Fibroblast of gingiva (primary cell): Measurements from ENCODE around the gene C19orf81.
A peak's percentile ranks its signal among the peaks of the same experiment; 100 is the strongest.

ENCODE experiments used
- DNase-seq: peaks from one replicate; pipeline ENCODE4 v3.0.0-alpha.2; 2011; ENCODE audit warnings: low read depth

Gene C19orf81

DNA sequence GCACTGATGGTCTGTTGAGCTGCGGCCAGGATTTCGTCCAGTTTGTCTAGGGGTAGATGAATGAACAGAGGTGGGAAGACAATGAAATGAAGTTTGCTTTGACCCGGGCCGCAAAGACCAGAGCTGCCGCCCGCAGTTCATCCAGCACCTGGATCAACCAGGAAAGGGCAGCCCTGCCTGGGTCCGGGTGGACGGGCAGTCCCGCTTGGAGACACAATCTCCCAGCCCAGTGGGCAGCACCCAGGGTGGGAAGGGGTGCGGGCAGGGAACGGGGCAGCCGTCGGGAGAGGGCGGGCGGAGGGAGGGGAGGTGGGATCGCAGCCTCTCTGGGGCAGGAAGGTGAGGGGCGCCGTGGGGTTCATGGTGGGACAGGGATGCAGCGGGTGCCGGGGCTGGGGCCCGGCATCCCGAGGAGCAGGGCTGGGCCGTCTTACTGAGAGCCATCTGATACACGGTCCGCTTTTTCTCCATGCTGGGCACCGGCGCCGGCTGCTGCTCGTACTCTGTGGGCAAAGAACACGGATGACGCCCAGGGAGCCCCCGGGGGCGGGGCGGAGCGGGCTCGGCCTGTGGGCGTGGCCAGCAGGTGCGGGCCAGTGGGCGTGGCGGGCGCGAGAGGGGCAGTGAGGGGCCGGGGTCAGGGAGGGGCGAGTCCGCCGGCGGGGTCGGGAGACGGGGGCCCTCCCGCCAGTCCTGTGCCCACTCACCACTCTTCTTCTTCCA, 37.2 kb downstream of the C19orf81 start:
- no peak for DNase-seq

DNA sequence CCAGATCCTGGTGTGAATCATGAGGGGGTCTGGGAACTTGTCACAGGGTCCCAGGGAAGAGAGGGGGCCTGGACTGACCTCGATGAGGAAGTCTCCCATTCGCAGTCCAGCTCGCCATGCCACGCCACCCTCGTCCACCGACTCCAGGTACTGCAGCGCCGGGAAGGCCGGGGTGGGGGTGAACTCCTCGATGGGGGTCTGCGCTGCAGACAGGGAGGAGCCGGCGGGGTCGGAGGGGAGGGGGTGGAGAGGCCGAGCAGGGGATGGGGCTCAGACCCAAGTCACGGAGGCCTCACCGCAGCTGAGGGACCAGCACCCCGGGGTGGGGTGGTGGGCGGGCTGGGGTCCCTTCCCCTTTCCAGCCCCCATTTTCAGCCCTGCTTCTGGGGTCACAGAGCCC, 39.5 kb downstream of the C19orf81 start:
- DNase-seq = no peak

DNA sequence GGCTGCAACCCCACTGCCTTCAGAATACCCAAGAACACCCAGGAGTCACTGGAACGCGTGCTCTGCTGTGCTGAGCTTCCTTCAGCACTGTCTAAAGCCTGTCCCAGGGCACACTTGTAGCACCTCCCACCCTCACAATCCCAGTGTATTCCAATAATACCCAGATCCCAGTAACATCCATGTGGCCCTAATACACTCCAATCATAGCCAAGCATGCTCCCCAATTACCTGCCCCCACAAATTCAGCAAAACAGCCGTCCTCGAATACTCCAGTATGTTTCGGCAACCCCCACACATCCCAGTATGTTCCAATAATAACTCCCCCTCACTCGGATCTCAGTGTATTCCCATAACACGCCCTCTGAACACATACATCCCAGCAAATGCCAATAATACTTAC, 41.2 kb downstream of the C19orf81 start:
- DNase-seq = no peak

DNA sequence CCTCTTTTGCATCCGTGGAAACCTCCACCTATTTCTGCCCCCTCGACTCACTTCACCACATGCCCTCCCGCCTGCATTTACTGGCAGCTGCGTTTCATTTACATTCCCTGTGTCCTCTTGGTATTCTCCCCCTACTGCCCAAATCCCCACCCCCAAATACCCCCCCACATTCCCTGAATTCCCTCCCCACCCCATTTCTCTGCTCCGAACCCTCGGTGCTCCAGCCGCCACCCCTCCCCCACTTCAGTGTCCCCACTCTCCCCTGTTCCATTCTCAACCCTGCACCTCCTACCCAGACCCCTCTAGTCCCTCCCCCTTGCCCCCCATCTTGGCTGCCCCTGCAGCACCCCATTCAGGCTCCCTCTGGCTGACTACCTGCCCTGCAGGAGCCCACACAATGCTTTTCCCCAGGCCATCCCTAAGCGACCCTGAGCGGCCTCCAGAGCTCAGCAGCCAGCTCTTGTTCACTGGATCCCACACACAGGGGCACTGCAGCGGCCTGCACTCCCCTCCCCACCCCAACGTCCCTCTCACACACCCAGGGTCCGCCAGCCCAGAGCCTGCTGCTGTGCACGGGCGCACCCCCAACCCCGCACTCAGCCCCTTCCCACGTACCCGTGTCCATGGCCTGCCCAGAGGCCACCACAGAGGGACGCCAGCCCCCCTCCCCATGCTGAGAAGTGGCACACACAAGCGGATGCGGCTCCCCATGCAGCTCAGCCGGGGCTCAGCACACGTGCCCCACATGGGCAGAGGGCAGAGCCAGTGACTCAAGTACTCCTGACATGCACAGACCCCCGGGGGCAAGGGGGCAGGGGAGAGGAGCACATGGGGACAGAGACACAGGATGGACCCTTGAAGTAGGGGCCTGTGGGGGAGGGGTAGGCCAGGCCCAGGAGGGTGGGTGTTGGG, 44.1 kb downstream of the C19orf81 start:
- DNase-seq = no peak

DNA sequence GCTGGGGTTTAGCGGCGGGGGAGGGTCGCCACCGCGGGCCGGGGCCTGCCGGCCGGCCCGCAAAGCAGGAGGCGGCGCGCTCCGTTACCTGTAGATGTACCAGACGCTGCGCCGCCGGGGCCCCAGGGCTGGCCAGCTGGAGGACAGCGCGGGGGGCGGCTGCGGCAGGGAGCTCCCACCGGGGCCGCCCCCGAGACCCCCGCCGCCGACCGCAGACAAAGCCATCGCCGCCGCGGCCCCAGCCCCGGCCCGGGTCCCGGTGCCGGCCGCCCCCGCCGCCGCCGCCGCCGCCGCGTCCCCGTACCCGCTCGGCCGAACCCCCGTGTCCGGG, 45.5 kb downstream of the C19orf81 start:
- DNase-seq = no peak

DNA sequence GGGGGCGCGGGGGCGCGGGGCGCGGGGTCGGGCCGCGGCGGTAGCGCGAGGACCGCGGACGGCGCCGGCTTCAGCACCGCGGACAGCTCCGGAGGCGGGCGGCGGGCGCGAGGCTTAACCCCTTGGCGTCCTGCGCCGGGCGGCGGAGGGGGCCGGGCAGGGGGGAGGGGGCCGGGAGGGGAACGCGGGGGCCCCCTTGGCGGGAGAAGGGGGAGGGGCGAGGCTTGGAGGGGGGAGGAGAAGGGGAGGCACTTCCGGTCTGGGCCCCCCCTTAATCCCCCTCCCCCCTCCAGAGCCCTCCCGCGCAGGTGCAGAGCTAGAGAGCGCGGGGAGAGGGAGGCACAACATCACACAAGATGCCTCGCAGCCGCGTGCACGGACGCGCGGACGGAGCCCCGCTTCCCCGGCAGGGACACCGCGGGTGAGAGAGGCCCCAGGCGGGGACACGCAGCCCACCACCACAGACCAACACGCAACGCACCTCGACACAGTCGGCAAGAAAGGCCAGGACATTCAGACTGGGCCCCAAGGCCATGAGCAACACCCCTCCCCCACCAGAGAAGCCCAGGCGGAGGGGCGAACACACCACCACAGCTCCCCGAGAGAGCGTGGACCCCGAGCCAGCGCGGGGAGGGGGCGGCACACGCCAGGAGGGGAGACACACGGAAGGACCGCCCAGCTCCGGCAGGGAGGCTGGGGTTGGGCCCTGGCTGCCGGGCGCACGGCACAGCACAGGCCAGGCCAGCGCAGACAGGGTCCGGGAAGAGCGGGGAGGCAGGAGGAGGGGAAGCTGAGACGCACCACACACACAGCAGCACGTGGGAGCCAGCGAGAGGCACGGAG, 46.2 kb downstream of the C19orf81 start:
- no peak for DNase-seq

DNA sequence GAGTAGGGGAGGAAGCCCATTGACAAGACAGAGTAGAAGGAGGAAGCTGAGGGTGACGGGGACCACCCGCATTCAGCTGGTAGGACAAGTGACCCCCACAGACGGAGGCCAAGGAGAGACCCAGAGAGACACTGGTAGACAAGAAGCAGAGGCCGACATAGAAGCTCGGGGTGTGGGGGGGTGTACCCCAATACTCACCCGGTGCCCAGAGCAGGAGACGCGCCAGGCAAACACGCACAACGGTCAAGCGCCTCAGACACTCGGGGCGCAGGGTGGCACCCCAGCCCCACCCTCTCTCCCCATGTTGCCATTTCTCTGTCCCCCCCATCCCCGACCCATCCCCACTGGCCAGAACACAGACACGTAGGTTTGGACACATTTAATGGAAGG, 46.8 kb downstream of the C19orf81 start:
- no peak for DNase-seq

DNA sequence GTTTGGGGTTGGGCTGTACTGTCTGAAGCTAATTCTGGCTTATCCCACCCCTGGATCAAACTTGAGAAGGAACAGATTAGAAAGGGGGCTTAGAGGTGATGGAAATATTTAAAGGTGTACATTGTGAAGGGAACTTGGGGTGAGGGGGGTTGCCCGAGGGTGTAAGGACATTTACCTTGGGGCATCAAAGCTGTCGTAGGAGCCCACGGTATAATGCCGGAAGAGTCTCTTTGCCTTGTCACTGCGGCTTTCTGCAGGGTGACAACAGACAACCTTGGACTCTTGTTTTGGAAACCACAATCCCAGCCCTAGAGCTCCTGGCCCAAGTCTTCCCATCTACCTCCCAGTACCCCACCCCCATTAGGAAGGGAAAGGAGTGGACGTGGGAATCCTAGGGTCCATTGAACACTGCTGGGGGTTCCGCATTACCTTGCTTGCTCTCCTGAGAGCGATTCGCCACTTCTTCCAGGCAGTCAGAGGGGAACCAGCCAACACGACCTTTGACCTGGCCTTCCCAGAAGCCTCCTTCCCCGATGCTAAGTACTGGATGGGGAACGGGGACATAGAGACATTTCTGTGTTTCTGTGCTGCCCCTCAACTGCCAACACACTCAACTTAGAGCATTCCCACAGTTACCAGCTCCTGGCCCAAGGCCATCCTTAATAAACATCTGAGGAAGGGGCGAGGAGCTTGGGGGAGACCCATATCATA, 48.3 kb downstream of the C19orf81 start:
- no peak for DNase-seq

DNA sequence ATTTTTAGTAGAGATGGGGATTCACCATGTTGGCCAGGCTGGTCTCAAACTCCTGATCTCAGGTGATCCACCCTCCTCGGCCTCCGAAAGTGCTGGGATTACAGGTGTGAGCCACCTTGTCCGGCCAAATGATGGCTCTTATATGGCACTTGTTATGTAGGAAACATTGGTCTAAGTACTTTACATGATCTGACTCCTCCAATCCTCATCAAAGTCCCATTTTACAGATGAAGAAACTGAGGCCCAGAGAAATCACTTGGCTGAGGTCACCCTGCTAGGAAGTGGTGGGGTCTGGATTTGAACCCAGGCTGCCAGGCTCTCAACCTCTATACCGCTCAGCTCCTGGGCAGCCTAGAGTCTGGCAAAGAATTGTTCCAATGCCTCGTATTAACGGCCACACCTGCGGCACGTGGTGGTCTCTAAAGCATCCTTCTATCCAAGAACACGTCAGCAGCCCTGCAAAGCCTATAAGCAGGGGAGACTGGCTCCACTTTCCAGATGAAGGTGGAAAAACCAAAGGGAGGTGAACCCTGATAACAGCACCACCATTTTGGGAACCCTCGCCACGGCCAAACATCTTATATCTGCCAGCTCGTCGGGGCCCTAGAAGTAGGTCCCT, 52.2 kb downstream of the C19orf81 start:
- DNase-seq = no peak

DNA sequence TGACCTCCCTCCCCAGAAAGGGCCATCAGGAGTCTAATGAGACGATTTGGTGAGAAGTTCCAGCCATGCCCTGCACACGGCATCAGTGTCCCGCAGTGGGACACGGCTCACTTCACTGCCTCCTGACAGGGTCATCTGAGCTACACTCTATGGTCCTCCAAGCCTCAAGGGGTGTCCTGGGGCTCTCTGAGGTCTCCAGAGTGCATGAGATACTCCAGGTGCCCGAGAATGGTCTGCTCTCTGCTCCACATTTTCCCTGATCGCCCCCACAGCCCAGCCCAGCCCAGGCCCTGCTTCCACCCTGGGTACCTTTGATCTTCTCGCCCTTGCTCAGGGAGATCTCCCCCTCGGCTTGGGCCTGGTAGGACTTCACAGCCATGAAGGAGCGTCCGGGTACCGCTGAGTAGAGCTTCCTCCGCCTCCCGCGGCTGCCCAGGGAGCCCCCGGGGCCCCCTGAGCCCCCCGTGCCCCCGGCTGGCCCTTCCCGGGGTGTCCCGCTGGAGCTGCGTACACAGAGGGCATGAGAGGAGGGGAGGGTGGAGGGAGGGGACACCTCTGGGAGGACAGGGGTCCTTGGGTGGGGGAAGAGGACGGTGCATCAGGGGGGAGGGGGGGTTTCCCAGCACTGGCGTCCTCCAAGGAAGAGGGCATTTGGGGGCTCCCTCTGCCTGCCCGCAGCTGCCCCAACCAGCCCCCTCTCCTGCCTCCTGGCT, 53.1 kb downstream of the C19orf81 start:
- no peak for DNase-seq

GRCh38 chr19:50702871-50703829, 53.9 kb downstream of the C19orf81 start:
- DNase-seq = no peak

DNA sequence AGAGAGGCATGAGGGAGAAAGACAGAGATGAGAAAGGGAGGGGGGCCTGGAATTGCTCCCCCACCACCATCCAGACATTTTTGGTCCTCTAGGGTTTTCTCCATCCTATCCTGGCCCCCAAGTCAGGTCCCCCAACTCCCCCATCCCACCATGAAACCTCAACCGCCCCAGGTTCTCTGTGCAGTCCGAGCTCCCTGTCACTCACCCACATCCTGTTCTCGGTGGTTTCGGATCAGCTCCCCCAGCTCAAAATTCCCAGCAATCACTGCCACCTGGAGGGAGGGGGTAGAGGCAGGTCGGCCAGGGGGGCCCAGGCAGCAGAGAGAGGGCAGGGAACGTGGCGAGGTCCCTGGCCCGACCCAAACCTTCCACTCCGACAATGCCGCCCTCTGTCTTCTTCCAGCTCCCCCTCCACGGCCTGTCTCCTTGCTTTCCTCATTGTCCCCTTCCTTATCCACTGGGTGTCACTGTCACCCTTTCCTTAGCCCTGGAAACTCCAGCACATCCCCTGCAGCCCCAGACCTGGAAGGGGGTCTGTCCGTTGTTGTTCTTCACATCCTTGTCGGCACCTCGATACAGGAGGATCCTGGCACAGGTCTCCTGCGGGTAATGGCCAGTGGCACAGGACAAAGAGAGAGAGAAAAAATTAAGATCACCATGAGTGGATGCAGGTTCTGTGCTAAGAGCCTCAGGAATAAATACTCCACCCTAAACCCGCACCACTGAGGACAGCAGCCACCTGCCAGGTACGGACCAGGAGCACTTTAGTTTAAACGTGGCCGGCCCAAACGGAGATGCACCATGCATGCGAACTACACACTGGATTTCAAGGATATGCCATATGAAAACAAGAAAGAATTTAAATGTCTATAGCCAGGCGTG, 54.9 kb downstream of the C19orf81 start:
- DNase-seq = no peak

- DNase-seq = peak; percentile 41
Observed at GRCh38 chr19:50705422-50706019, 56.3 kb downstream of the C19orf81 start.

GRCh38 chr19:50706387-50706786, 57.1 kb downstream of the C19orf81 start:
- DNase-seq = no peak

GRCh38 chr19:50708179-50708879, 59.1 kb downstream of the C19orf81 start:
- no peak for DNase-seq
